Natural killer cell treated with Interleukin-12 subunit alpha and Interleukin-12 subunit beta and Interleukin-15 and Interleukin-18, amount 100 ng/mL, for 72 hours (primary cell): ENCODE data around the gene DYTN. TPM values are rescaled to one million over a fixed set of nuclear protein-coding genes. Genes with fewer than 3 reads are reported as not detected.

ENCODE experiments used
- ATAC-seq, 2 donors: fragments of 150-1000 bp; cut with Tn5 transposase in 1 of 2; sonication (Bioruptor Pico), chemical (Tn5 transposase) in 1 of 2; 2 replicates each; pipeline ENCODE4 v1.10.0; 2021
- DNase-seq: peaks from one replicate; pipeline ENCODE4 v3.0.0; 2022; ENCODE audit warnings: low spot score
- H3K27ac Mint-ChIP-seq, 2 donors: 1 replicate in 1 of 2; 2 replicates in 1 of 2; pipeline ENCODE4 v1.8.0; 2022; ENCODE audit warnings: mixed read lengths in 2 of 2, mild to moderate bottlenecking in 1 of 2, moderate library complexity in 1 of 2
- H3K27me3 Mint-ChIP-seq, 2 donors: 1 replicate in 1 of 2; 2 replicates in 1 of 2; pipeline ENCODE4 v1.8.0; 2022; ENCODE audit warnings: mixed read lengths in 2 of 2
- H3K36me3 Mint-ChIP-seq: one replicate; pipeline ENCODE4 v1.8.0; 2022; ENCODE audit warnings: mixed read lengths
- H3K4me1 Mint-ChIP-seq, 2 donors: 1 replicate in 1 of 2; 2 replicates in 1 of 2; pipeline ENCODE4 v1.8.0; 2022; ENCODE audit warnings: low read depth in 2 of 2, mixed read lengths in 2 of 2, mild to moderate bottlenecking in 1 of 2
- H3K4me3 Mint-ChIP-seq: one replicate; pipeline ENCODE4 v1.8.0; 2022; ENCODE audit warnings: mixed read lengths
- H3K9me3 Mint-ChIP-seq: 2 replicates; pipeline ENCODE4 v1.8.0; 2022; ENCODE audit warnings: mixed read lengths
- total RNA-seq, 2 donors: library from RNA; stranded (reverse); gene quantifications; one replicate each; pipeline ENCODE4 v1.2.3, GENCODE V29; 2022

Gene DYTN
- total RNA-seq, 2 donors from 2014 or later: not detected

DNA sequence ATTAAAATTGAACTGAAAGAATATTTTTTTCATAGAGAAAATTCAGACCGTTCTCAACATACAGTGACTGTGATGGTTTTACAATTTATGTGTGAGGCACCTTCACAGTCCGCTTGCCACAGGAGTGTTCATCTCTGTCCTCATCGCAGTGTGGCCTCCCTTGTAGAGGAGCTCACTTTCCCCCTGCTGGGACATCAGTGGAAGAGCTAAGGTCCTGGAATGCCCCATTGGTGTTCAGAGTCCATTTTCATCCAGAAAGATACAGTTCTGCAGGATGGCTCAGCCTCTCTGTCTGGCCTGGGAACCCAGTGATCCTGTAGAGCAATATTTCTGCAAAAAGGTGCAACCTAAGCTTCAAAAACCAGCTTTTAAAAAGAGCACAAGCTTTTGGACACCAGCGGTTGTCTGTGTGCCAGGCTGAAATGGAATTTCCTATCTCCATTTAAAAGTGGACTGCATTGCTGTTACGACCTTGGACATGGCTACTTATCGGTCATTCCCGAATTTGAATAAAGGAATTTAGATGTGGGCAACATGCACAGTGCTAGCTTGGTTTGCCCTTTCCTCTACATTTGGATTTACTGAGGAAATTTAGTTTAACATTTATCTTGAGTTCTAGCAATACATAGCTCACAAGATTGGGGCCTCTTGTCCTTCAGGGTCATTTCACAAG, 102.6 kb downstream of the DYTN start:
- no peak for ATAC-seq
- peaks cover 0 to 2% of the 10 kb centered on the region in 2 donors for H3K27me3 Mint-ChIP-seq
- H3K9me3 Mint-ChIP-seq: no peaks in the 10 kb centered on the region
- H3K4me1 Mint-ChIP-seq: no peaks in the 10 kb centered on the region
- H3K36me3 Mint-ChIP-seq: no peaks in the 10 kb centered on the region
- no peak overlapping the region for H3K4me3 Mint-ChIP-seq
- no peak overlapping the region for H3K27ac Mint-ChIP-seq
- no peak for DNase-seq

DNA sequence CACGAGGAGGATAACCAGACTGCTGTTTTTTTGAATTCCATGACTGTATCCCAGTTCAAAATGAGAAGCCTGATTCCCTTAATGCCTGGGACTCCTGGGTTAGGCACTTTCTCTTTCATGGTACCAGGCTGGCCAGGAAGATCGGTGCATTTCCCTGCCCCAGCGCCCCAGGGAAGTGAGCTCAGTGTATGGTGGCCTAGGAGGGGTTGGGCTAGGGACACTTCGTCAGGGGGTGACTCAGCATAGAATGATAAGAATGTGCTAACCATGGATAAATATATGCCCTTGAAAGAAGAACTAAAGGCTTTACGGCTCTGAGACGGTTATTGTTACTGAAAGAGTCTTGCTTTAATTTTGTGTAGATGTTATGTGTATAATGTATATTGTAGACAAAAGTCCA, 103.4 kb downstream of the DYTN start:
- ATAC-seq (no peak), DNase-seq (no peak)
- Mint-ChIP-seq H3K9me3 (no peaks in the 10 kb centered on the region), H3K4me3 (no peak overlapping the region), H3K27ac (no peak overlapping the region), H3K36me3 (no peaks in the 10 kb centered on the region), H3K4me1 (no peaks in the 10 kb centered on the region), H3K27me3 (peaks cover 0 to 2% of the 10 kb centered on the region in 2 donors)

DNA sequence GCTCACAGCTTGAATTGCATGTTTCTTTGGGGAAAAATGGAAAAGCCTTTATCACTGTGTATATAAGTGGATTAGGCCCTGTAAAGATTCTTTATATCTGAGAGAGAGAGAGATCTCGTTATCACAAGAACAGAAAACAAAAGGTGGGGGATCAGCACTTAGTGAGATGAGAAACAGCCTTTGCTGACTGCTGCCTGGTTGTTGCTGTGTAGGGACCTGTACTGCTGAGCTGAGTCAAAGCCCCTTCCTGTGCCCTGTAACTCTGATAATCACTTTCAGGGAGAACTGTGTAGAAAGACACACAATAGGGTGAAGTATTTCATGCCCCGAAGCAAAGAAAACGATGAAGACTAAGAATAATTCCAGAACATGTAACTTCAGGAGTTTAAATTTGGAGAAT, 106.5 kb downstream of the DYTN start:
- H3K4me3 Mint-ChIP-seq: no peak overlapping the region
- no peaks in the 10 kb centered on the region for H3K4me1 Mint-ChIP-seq
- ATAC-seq: no peak
- H3K27me3 Mint-ChIP-seq: peaks cover 0 to 2% of the 10 kb centered on the region in 2 donors
- no peaks in the 10 kb centered on the region for H3K36me3 Mint-ChIP-seq
- H3K9me3 Mint-ChIP-seq: no peaks in the 10 kb centered on the region
- no peak overlapping the region for H3K27ac Mint-ChIP-seq
- DNase-seq: no peak

DNA sequence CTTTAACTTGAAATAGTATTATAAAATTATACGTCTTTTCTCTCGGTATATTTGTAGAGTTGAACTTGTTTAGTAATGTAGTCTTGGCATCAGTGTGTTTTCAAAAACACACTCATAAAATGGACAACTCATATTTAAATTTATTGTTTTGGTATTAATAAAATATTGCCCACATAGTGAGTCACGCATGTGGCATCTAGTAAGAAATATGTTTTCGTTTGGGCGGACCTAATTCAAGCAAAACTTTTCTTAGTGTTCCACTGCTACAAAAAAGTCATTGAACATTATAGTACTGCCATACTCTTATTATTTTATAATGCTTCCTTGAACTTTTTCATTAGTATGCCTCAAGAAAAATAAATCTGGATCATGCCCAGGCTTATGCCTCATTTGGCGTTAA, 107.0 kb downstream of the DYTN start:
- Mint-ChIP-seq H3K36me3 (no peaks in the 10 kb centered on the region), H3K4me1 (no peaks in the 10 kb centered on the region), H3K27ac (no peak overlapping the region), H3K4me3 (no peak overlapping the region), H3K27me3 (peaks cover 0 to 2% of the 10 kb centered on the region in 2 donors), H3K9me3 (no peaks in the 10 kb centered on the region)
- DNase-seq (no peak), ATAC-seq (no peak)

DNA sequence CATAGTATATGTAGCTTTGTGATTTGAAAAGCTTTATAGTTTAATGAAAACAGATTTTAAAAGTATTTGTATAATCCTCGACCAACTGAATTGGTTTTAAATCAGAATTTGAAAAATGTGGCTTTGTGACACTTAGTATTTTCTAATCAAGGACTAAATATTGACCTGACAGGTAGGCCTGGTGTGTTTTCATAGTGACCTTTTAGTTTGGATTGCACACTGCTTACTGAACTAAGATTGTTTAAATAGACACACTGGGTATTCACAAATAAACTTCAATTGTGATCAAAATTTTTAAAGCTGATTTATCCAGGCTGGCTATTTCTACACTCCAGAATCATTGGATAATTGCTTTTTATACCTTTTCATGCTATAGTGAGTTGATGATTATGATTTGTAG, 107.7 kb downstream of the DYTN start:
- H3K4me3 Mint-ChIP-seq: no peak overlapping the region
- DNase-seq (no peak), ATAC-seq (no peak)
- peaks cover 0 to 2% of the 10 kb centered on the region in 2 donors for H3K27me3 Mint-ChIP-seq
- no peaks in the 10 kb centered on the region for H3K4me1 Mint-ChIP-seq
- no peaks in the 10 kb centered on the region for H3K36me3 Mint-ChIP-seq
- no peaks in the 10 kb centered on the region for H3K9me3 Mint-ChIP-seq
- H3K27ac Mint-ChIP-seq: no peak overlapping the region

DNA sequence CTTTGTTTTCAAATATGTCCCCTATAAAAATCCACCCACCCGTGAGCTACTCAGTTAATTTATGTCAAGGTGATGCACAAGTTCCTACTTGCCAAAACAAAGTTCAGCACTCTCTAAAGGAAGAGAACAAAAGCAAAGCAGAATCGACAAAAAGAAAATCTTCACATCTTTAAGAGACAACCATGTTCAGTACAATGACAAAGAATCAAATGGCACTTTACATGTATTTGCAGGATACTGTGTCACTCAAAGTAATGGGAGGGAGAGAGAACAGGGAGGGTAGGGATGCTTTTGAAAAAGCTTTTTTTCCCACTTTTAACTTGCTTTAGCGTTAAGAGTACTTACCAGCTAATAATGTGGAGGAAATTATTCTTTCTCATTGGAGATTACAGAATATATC, 115.0 kb downstream of the DYTN start:
- no peaks in the 10 kb centered on the region for H3K9me3 Mint-ChIP-seq
- no peaks in the 10 kb centered on the region for H3K36me3 Mint-ChIP-seq
- peaks cover 0 to 3% of the 10 kb centered on the region in 2 donors for H3K27me3 Mint-ChIP-seq
- H3K4me3 Mint-ChIP-seq: no peak overlapping the region
- no peak overlapping the region for H3K27ac Mint-ChIP-seq
- no peaks in the 10 kb centered on the region for H3K4me1 Mint-ChIP-seq
- ATAC-seq (no peak), DNase-seq (no peak)

Other genes starting within 250 kb of the DYTN start
- gene FAM237A, start 75.9 kb downstream of the DYTN start, total RNA-seq: not detected
- gene MDH1B, start 46.9 kb upstream of the DYTN start, total RNA-seq: under 1 TPM in 1 of 2 donors, not detected in 1; 0.45 TPM
- 10 to 100 TPM; 23.7 to 34.6 TPM for gene FASTKD2, start 47.2 kb upstream of the DYTN start, total RNA-seq
- gene CPO, start 221.1 kb upstream of the DYTN start, total RNA-seq: not detected